AG10803 (cell line): ENCODE data around the gene HMGCS2.

Experiments used
- DNase-seq: peaks from one replicate; pipeline ENCODE4 v3.0.0; 2010; ENCODE audit warnings: low read depth
- H3K4me3 ChIP-seq: 2 replicates; pipeline ENCODE4 v1.5.1; 2011; ENCODE audit warnings: mild to moderate bottlenecking, low read length, control low read depth
- TF ChIP-seq, protein P1 (sequence below): conservative IDR thresholded peaks from 2 replicates; pipeline ENCODE4 v1.5.1; 2011; ENCODE audit warnings: mild to moderate bottlenecking, low read length, control low read depth, inconsistent platforms

HMGCS2 gene

DNA sequence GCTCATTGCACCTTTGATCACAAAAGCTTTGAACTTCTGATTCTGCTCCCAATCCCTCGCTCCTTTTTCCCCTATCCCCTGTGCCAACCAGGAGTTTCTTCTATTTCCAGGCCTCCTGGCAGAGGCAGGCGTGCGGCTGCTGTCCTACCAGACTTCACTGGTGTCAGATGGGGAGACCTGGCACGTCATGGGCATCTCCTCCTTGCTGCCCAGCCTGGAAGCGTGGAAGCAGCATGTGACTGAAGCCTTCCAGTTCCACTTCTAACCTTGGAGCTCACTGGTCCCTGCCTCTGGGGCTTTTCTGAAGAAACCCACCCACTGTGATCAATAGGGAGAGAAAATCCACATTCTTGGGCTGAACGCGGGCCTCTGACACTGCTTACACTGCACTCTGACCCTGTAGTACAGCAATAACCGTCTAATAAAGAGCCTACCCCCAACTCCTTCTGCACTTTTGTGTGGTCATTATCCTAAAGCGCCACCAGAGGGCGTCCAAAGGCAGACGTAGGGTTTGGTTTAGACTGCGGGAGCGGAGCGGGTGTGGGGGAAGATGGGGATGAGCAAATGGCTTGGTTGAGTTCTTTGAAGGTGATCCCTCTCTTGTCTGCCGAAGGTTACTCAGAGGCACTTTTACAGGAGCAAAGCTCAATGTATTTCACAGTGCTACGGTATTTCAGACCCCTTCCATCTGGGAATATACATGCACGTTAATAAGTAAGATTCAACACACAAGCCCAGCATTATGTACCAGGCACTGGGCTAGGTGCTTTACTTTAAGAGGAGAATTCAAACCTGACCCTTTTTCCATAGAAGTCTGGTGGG is 24.7 kb downstream of the HMGCS2 start:
- TF ChIP-seq, protein P1, sequence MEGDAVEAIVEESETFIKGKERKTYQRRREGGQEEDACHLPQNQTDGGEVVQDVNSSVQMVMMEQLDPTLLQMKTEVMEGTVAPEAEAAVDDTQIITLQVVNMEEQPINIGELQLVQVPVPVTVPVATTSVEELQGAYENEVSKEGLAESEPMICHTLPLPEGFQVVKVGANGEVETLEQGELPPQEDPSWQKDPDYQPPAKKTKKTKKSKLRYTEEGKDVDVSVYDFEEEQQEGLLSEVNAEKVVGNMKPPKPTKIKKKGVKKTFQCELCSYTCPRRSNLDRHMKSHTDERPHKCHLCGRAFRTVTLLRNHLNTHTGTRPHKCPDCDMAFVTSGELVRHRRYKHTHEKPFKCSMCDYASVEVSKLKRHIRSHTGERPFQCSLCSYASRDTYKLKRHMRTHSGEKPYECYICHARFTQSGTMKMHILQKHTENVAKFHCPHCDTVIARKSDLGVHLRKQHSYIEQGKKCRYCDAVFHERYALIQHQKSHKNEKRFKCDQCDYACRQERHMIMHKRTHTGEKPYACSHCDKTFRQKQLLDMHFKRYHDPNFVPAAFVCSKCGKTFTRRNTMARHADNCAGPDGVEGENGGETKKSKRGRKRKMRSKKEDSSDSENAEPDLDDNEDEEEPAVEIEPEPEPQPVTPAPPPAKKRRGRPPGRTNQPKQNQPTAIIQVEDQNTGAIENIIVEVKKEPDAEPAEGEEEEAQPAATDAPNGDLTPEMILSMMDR = peak; percentile 88
- DNase-seq = peak; percentile 68
- H3K4me3 ChIP-seq = no peak overlapping the region

DNA sequence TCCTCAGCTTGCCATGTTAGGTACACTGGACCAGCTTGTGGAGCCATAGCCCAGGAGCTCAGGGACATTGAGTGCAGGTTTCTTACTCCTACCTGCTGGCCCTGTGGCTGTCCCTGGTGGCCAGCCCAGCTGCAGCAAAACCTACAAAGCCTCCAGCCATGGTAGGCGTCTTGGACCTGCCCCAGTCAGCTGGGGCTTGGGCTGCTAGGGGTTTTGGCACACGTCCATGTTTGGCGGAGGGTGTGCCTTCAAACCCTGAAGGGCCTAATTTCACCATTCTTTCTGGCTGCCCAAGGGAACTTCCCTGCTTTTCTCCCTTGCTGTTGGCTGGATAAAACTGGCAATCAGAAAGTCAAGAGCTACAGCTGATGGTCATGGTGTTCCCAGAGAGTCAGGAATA is 25.4 kb downstream of the HMGCS2 start:
- no peak overlapping the region for H3K4me3 ChIP-seq
- peak; percentile 8 for DNase-seq
- TF ChIP-seq, protein P1 = no peak; the same call in 1 of the 2 replicates

DNA sequence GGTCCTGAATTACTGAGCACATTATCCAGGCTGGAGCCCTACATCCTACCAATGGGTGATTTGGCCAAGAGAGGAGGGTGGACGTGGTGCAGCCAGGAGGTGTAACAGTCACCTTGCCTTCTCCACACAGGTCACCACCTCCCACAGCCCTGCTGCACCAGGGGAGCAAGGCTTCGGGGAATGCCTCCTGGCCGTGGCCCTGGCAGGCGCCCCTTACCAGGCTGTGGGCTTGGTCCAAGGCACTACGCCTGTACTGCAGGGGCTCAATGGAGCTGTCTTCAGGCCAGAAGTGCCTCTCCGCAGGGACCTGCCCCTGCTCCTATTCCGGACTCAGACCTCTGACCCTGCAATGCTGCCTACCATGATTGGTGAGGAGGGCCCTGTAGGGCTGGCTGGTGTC is 26.0 kb downstream of the HMGCS2 start:
- no peak overlapping the region for H3K4me3 ChIP-seq
- TF ChIP-seq, protein P1 = no peak
- DNase-seq = no peak

GRCh38 chr1:119742202-119742601 is 26.5 kb downstream of the HMGCS2 start:
- no peak overlapping the region for H3K4me3 ChIP-seq
- TF ChIP-seq, protein P1 = no peak
- DNase-seq = peak; percentile 67

DNA sequence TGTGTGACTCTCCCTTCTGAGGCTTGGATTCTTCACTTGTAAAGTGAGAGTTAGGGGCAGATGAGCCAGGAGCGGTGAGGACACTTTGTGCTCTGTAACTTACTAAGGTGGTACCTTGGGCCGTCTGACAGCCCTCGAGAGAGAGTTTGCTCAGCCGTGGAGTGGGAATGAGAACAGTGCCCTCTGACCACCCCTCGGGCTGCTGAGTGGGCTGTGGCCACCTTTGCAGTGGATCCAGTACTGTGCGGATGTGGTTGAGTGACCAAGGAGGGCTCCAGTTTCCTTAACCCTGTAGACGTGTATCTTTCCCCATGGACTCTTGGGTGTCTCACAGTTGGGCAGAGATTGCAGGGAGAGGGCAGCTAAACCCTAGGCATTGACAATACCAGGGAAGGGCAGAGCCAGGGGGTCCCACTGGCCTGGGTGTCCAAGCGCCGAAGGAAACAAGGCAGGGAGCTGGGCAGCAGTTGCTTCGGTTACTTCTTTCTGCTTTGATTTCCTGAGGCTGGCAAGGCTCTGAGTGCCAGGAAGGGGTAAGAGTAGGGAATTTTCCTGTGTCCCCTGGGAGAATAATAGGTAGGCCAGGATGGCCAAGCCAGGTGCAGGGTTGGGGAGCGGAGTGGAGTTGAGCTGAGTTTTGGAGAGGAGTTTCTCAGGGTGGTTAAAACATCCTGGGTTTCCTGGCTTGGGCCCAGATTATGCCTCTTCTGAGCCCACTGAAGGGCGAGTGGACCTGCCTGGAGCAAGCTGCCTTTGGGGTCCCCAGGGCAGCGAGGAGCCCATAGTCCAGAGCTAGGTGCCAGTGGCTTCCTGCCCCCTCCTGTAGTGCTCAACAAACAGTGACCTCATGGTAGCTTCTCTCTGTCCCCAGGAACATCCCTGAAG is 27.6 kb downstream of the HMGCS2 start:
- TF ChIP-seq, protein P1 = no peak
- DNase-seq = no peak
- H3K4me3 ChIP-seq = no peak overlapping the region

DNA sequence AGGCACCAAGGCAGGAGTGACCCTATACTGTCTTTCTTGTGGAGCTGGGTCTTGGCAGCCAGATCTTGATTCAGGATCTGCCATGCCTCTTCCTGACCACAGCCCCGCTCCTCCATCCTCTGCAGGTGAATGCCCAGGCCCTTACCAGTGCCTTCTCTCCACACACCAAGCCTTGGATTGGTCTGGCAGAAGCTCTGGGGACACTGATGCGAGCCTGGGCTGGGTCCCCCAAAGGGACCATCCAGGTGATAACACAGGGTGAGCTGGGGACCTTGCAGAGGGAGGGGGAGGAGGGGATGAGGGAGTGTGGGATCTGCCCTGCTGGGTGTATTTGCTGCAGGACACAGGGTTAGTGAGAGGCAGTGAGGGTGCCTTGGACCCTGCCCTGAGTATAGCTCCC is 28.4 kb downstream of the HMGCS2 start:
- no peak overlapping the region for H3K4me3 ChIP-seq
- TF ChIP-seq, protein P1 = no peak
- DNase-seq = no peak
